GOT3 (cell line): ENCODE measurements around the gene HLCS.

Experiments
- DNase-seq: peaks from one replicate; lab custom pipeline; 2025; ENCODE audit warnings: mixed read lengths; lab: John Stamatoyannopoulos, UW

HLCS gene

GRCh38 chr21:36776981-36777617 lies 189.4 kb downstream of the HLCS start:
- no peak for DNase-seq

- DNase-seq = no peak
Measured at GRCh38 chr21:36773995-36774394, 192.5 kb downstream of the HLCS start.

- DNase-seq = no peak
Measured at GRCh38 chr21:36773117-36773516, 193.4 kb downstream of the HLCS start.

- DNase-seq = no peak
Measured at GRCh38 chr21:36769051-36769839, 197.2 kb downstream of the HLCS start.

- DNase-seq = no peak
Measured at GRCh38 chr21:36768496-36768895, 198.0 kb downstream of the HLCS start.

DNA sequence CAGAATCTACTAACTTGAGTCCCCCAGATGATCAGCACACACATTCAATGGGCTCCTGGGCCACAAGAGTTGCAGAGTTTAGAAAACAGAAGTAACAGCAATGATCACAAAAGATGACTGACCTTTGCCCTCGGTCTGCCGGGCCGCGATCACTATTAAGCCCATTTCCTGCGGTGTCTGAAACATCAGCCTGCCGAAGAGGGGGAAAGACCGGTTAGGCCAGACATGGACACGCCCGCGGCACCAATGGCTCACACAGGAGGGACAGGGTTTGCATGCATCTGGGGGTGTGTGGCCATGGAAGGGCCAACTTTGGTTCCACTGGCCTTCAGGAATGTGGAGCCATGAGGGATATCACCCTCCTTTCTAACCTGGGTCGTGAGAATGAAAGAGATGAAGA lies 199.4 kb downstream of the HLCS start:
- DNase-seq = no peak

GRCh38 chr21:36766511-36766910 lies 200.0 kb downstream of the HLCS start:
- no peak for DNase-seq

DNA sequence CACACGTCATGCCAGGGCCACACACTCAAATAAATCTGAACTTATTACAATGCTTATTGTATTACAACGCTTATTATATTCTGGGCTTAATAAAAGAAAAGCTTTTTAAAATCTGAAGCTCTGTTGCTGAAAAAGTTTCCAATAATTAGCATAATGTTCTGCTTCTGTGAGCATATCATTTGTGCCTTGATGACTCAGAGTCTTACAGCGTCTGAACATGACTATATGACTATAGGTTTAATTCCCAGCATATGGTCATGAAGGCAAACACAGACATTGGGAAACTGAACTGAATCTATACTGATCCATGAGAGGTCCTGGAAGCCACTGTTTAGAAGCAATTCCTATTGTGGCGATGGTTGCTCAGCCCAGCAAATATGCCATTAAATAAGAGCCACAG lies 201.2 kb downstream of the HLCS start:
- no peak for DNase-seq

DNA sequence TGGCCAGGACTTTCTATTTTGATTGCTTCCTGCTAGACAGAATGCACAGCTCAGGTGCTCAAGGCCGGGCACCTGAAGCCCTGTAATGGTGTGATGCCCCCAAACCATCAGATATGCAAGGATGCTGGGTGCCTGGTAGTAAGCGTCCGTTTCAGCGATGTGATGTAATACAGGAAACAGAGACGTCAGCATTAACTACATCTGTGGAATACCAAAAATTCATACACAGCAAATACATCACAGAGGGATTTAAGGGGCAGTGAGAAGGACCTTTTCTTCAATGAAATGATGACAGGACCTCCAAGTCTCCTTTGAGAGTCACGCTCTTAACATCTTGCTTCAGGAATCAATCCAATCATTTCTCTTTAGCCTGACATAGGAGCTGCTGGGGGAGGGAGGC lies 203.2 kb downstream of the HLCS start:
- no peak for DNase-seq

GRCh38 chr21:36762642-36763041 lies 203.8 kb downstream of the HLCS start:
- no peak for DNase-seq

- no peak for DNase-seq
Measured at GRCh38 chr21:36761685-36762084, 204.8 kb downstream of the HLCS start.

- DNase-seq = no peak
Measured at GRCh38 chr21:36759348-36760083, 207.0 kb downstream of the HLCS start.

- no peak for DNase-seq
Measured at GRCh38 chr21:36757196-36757595, 209.3 kb downstream of the HLCS start.

DNA sequence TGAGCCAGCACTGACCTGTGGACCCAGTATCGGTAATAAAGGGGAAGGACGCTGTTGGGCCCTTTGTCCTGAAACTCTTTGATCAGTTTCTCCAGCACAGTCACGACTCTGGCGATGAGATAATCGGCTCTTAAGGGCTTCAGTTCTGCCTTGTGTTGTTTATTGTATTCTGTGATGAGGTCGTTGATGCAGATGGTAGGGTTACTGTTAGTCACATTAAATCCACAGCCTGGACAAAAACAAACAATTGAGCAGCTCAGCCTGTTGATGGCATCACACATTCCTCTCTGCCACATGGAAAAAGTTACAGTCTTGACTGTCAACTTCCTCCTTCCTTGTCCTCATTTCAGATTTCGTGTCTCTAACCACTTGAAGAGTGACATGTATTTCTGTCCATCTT lies 209.9 kb downstream of the HLCS start:
- no peak for DNase-seq

DNA sequence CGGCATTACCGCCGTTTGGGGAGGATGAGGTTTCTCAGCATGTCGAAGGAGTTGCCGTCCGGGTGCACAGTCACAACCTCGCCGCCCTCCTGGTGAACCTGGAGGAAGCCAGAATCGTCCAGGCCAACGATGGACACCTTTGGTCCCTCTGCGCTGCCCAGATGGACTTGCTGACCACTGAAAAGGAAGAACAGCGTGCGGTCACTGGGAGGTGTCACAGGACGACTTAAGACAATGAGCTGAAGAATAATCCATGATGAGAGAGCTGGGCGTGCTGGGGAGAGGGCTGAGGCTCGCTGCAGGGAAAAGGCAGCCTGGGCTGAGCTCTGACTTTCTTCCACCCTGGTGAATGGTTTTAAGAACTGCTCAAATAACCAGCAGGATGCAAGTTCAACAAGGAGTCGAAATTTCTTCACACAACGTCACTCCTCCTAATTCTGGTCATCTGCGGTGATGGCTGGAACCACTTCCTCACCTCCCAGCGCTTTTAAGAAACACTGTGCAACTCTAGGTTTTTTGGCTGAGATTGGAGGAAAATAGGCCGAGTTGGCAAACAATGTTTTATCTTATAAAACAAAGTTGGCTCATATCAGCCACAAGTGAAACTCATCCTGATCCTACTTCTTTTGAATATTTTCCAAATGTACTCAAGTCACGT lies 212.1 kb downstream of the HLCS start:
- DNase-seq = no peak

DNA sequence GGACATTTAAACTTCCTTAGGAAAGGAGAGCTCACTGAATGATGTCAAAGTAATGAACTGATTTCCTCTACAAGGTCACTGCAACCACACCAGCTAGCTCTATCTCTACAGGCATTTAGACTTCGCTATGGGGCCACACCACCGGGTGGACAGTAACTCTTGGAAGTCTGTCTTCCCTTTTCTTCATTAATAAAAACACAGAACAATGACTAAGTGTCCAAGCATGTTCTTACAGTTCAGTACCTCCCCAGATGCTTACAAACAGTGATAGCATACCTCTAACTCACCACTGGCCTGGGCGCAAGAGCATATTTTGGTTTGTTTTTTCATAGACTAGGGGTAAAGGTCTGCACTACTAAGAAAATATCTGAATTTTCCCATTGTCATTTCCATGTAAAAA lies 212.9 kb downstream of the HLCS start:
- no peak for DNase-seq

DNA sequence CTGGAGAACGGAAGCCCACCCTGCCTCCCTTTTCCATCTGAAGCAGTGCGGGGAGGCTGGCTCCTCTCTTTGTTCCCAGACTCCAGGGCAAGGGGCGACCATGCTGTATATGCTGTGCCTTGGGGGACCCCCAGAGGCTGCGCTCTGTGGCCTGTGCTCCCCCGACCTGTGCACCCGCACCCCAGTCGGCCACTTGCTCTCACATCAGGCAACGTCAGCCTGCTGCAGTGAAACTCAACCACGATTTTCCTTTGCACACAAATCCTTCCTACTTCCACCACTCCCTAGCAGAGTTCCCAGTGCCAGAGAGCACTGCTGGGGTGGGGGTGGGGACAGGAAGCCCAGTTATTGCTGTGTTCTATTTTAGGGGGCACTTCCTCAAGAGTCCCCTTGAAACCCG lies 215.1 kb downstream of the HLCS start:
- DNase-seq = no peak

GRCh38 chr21:36750576-36750959 lies 215.9 kb downstream of the HLCS start:
- DNase-seq = no peak

GRCh38 chr21:36749935-36750575 lies 216.4 kb downstream of the HLCS start:
- no peak for DNase-seq

DNA sequence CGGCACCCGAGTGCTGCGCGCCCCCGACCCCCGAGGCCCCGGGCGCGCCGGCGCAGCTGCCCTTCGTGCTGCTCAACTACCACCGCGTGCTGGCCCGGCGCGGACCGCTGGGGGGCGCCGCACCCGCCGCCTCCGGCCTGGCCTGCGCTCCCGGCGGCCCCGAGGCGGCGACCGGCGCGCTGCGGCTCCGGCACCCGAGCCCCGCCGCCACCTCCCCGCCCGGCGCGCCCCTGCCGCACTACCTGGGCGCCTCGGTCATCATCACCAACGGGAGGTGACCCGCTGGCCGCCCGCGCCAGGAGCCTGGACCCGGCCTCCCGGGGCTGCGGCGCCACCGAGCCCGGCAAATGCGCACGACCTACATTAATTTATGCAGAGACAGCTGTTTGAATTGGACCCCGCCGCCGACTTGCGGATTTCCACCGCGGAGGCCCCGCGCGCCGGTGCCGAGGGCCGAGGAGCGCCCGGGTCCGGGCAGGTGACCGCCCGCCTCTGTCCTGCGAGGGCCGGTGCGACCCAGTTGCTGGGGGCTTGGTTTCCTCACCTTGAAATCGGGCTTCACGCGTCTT lies 218.6 kb downstream of the HLCS start:
- DNase-seq = no peak

GRCh38 chr21:36747041-36747814 lies 219.2 kb downstream of the HLCS start:
- no peak for DNase-seq
